Muscle of leg (tissue), 11 donors: Measurements from ENCODE around the gene SETD1A. TPM values are rescaled to one million over a fixed set of nuclear protein-coding genes. Genes with fewer than 3 reads are reported as not detected.

Source experiments
- DNase-seq: peaks from one replicate; pipeline ENCODE4 v3.0.0; 2013
- H3K27ac ChIP-seq: one replicate; pipeline ENCODE4 v1.5.1; 2013; ENCODE audit warnings: mild to moderate bottlenecking, low read length, control low read depth
- H3K27me3 ChIP-seq: one replicate; pipeline ENCODE4 v1.6.1; 2013; ENCODE audit warnings: low read length; ENCODE audit not compliant: control insufficient read depth, insufficient read depth
- H3K36me3 ChIP-seq: one replicate; pipeline ENCODE4 v1.6.1; 2013; ENCODE audit warnings: low read length; ENCODE audit not compliant: control insufficient read depth, insufficient read depth
- H3K4me1 ChIP-seq: one replicate; pipeline ENCODE4 v1.6.1; 2013; ENCODE audit warnings: low read length; ENCODE audit not compliant: control insufficient read depth, insufficient read depth
- H3K4me3 ChIP-seq: one replicate; pipeline ENCODE4 v1.5.1; 2013; ENCODE audit warnings: low read length, control low read depth
- H3K9me3 ChIP-seq: replicated peaks from 2 replicates; pipeline ENCODE4 v1.6.1; 2013; ENCODE audit warnings: low read depth, low read length; ENCODE audit not compliant: control insufficient read depth
- WGBS: methylation state at CpG from one replicate; pipeline ENCODE4 v1.1.5; 2013; ENCODE audit warnings: missing lambda C conversion rate; ENCODE audit not compliant: insufficient coverage; 5-methylcytosine and 5-hydroxymethylcytosine counted together
- polyA plus RNA-seq, 8 donors: library from polyadenylated mRNA; unstranded; fragments of 120-200 nt; gene quantifications; one replicate each; pipeline versions ENCODE4 v1.2.1 to v1.2.3, GENCODE V29; 2013; ENCODE audit warnings: inconsistent platforms in 1 of 8, low replicate concordance in 1 of 8; ENCODE audit not compliant: insufficient read length in 8 of 8, insufficient read depth in 1 of 8
- total RNA-seq: library from RNA; stranded (reverse); fragments of 120-200 nt; gene quantifications from one replicate; pipeline ENCODE4 v1.2.4, GENCODE V29; 2013

Gene SETD1A
- total and polyA plus RNA-seq, 9 donors, result 2.7 to 16.5 (median 12.8) TPM

- no peak for DNase-seq
- no peaks in the 10 kb centered on the region for H3K9me3 ChIP-seq
- H3K27me3 ChIP-seq, result no peaks in the 10 kb centered on the region
- H3K36me3 ChIP-seq, result peaks cover 79% of the 10 kb centered on the region
- no peak overlapping the region for H3K4me3 ChIP-seq
- peaks cover 18% of the 10 kb centered on the region for H3K4me1 ChIP-seq
- H3K27ac ChIP-seq, result no peak overlapping the region
- 95% methylated on average over 14 of the region's 14 CpGs for WGBS
These were observed 23.4 kb downstream of the SETD1A start for GRCh38 chr16:30980959-30981358.

- DNase-seq, result peak; percentile 82
- Histone ChIP-seq H3K27ac (no peak overlapping the region), H3K36me3 (peaks cover 73% of the 10 kb centered on the region), H3K27me3 (no peaks in the 10 kb centered on the region), H3K9me3 (no peaks in the 10 kb centered on the region), H3K4me1 (peaks cover 21% of the 10 kb centered on the region), H3K4me3 (no peak overlapping the region)
- 60% methylated on average over 12 of the region's 17 CpGs for WGBS
These were observed 25.2 kb downstream of the SETD1A start for GRCh38 chr16:30982548-30983288.

GRCh38 chr16:30983289-30983889, 25.8 kb downstream of the SETD1A start:
- no peak overlapping the region for H3K4me3 ChIP-seq
- peaks cover 21% of the 10 kb centered on the region for H3K4me1 ChIP-seq
- no peak overlapping the region for H3K27ac ChIP-seq
- 82% methylated on average over 25 of the region's 25 CpGs for WGBS
- H3K27me3 ChIP-seq, result no peaks in the 10 kb centered on the region
- DNase-seq, result no peak
- H3K36me3 ChIP-seq, result peaks cover 70% of the 10 kb centered on the region
- H3K9me3 ChIP-seq, result no peaks in the 10 kb centered on the region

GRCh38 chr16:30983898-30984610, 26.5 kb downstream of the SETD1A start:
- DNase-seq, result peak; percentile 22
- 63% methylated on average over 11 of the region's 14 CpGs for WGBS
- Histone ChIP-seq H3K27me3 (no peaks in the 10 kb centered on the region), H3K27ac (peak overlapping the region; percentile 13), H3K4me1 (peaks cover 21% of the 10 kb centered on the region), H3K9me3 (no peaks in the 10 kb centered on the region), H3K4me3 (no peak overlapping the region), H3K36me3 (peaks cover 66% of the 10 kb centered on the region)

- Histone ChIP-seq H3K4me1 (peaks cover 21% of the 10 kb centered on the region), H3K27me3 (no peaks in the 10 kb centered on the region), H3K9me3 (no peaks in the 10 kb centered on the region), H3K36me3 (peaks cover 64% of the 10 kb centered on the region), H3K27ac (peak within 1 kb of the TSS; percentile 65), H3K4me3 (peak within 1 kb of the TSS; percentile 45)
- peak; percentile 91 for DNase-seq
- WGBS, result 24% methylated on average over 19 of the region's 24 CpGs
These were observed 27.3 kb downstream of the SETD1A start, which contains the start of gene HSD3B7 for GRCh38 chr16:30984669-30985400. Gene HSD3B7, plus strand, starts transcription at chr16:30985207. Its CDS starts 452 bp downstream, at chr16:30985659.

- Histone ChIP-seq H3K9me3 (no peaks in the 10 kb centered on the region), H3K27ac (peak overlapping the region; percentile 65), H3K27me3 (no peaks in the 10 kb centered on the region), H3K36me3 (peaks cover 57% of the 10 kb centered on the region), H3K4me3 (peak overlapping the region; percentile 45), H3K4me1 (peaks cover 21% of the 10 kb centered on the region)
- 46% methylated on average over 14 of the region's 20 CpGs for WGBS
- DNase-seq, result peak; percentile 57
These were observed 28.0 kb downstream of the SETD1A start for GRCh38 chr16:30985401-30986128.

- Histone ChIP-seq H3K9me3 (no peaks in the 10 kb centered on the region), H3K27me3 (no peaks in the 10 kb centered on the region), H3K36me3 (peaks cover 49% of the 10 kb centered on the region), H3K27ac (no peak overlapping the region), H3K4me1 (peaks cover 21% of the 10 kb centered on the region), H3K4me3 (no peak overlapping the region)
- DNase-seq, result peak; percentile 29
- 88% methylated on average over 20 of the region's 29 CpGs for WGBS
These were observed 28.8 kb downstream of the SETD1A start for GRCh38 chr16:30986129-30986991.

- Histone ChIP-seq H3K9me3 (no peaks in the 10 kb centered on the region), H3K27me3 (no peaks in the 10 kb centered on the region), H3K36me3 (peaks cover 42% of the 10 kb centered on the region), H3K4me1 (peaks cover 21% of the 10 kb centered on the region), H3K4me3 (no peak overlapping the region), H3K27ac (no peak overlapping the region)
- DNase-seq, result no peak
- WGBS, result 91% methylated on average over 29 of the region's 30 CpGs
These were observed 30.1 kb downstream of the SETD1A start for GRCh38 chr16:30987581-30988190.
